SHP77 treated with DMSO at 0.1 percent for 48 hours (cell line): Measurements from ENCODE around the gene CLEC2B.
"Not testable (repeated sequence)": the region's sequence is repeated elsewhere in the genome, so short reads cannot be mapped to it uniquely, and the experiment has no call there.

Experiments
- DNase-seq: peaks from one replicate; lab custom pipeline; 2025; lab: John Stamatoyannopoulos, UW

Gene CLEC2B

GRCh38 chr12:9869307-9870161, at the start of gene CLEC2B:
CLEC2B (minus strand) TSS chr12:9869354.
- no peak for DNase-seq

- no peak for DNase-seq
Measured at GRCh38 chr12:9911708-9912107, 42.6 kb upstream of the CLEC2B start.

- DNase-seq = no peak
Measured at GRCh38 chr12:9910716-9911421, 41.7 kb upstream of the CLEC2B start.

GRCh38 chr12:9909724-9910123, 40.6 kb upstream of the CLEC2B start:
- DNase-seq = no peak

- DNase-seq = no peak
Measured at GRCh38 chr12:9908350-9908749, 39.2 kb upstream of the CLEC2B start.

GRCh38 chr12:9907769-9908168, 38.6 kb upstream of the CLEC2B start:
- DNase-seq = no peak

GRCh38 chr12:9906873-9907272, 37.7 kb upstream of the CLEC2B start:
- no peak for DNase-seq

GRCh38 chr12:9902539-9903228, 33.5 kb upstream of the CLEC2B start:
- no peak for DNase-seq

GRCh38 chr12:9900930-9901329, 31.8 kb upstream of the CLEC2B start:
- no peak for DNase-seq

- no peak for DNase-seq
Measured at GRCh38 chr12:9899209-9899608, 30.1 kb upstream of the CLEC2B start.

GRCh38 chr12:9897535-9897934, 28.4 kb upstream of the CLEC2B start:
- DNase-seq = no peak

- no peak for DNase-seq
Measured at GRCh38 chr12:9895215-9895971, 26.2 kb upstream of the CLEC2B start.

GRCh38 chr12:9888665-9889273, 19.6 kb upstream of the CLEC2B start:
- DNase-seq = no peak

- DNase-seq = no peak
Measured at GRCh38 chr12:9883175-9883574, 14.0 kb upstream of the CLEC2B start.

GRCh38 chr12:9881988-9882387, 12.8 kb upstream of the CLEC2B start:
- DNase-seq = no peak

- DNase-seq = no peak
Measured at GRCh38 chr12:9881246-9881645, 12.1 kb upstream of the CLEC2B start, which contains the start of gene KLRF2. KLRF2 (plus strand) TSS chr12:9881489; CDS start chr12:9881596, 107 bp downstream.

GRCh38 chr12:9880532-9881078, 11.5 kb upstream of the CLEC2B start:
- DNase-seq = no peak

- DNase-seq = not testable (repeated sequence)
Measured at GRCh38 chr12:9876120-9876519, 7.0 kb upstream of the CLEC2B start.

GRCh38 chr12:9872742-9873141, 3.6 kb upstream of the CLEC2B start:
- no peak for DNase-seq

GRCh38 chr12:9872162-9872561, 3.0 kb upstream of the CLEC2B start:
- no peak for DNase-seq

- DNase-seq = no peak
Measured at GRCh38 chr12:9870286-9870866, 1.2 kb upstream of the CLEC2B start.
